DOHH2 (cell line): ENCODE results near the gene BROX.

Source experiments
- H3F3A ChIP-seq: fragments of 200-600 bp; sonication (generic), shearing (Covaris generic); 2 replicates; pipeline ENCODE4 v1.6.0; 2016; ENCODE audit warnings: antibody characterized with exemption, mild to moderate bottlenecking; ENCODE audit not compliant: control insufficient read depth, insufficient read depth
- H3K27ac ChIP-seq: fragments of 200-600 bp; sonication (generic); 2 replicates; pipeline ENCODE4 v1.5.1; 2014; ENCODE audit warnings: low read depth, mild to moderate bottlenecking, low read length, moderate library complexity
- H3K27me3 ChIP-seq: fragments of 200-600 bp; sonication (generic); 2 replicates; pipeline ENCODE4 v1.6.1; 2014; ENCODE audit warnings: mild to moderate bottlenecking, low read length, mixed read lengths; ENCODE audit not compliant: control insufficient read depth
- H3K36me3 ChIP-seq: fragments of 200-600 bp; sonication (generic); 2 replicates; pipeline ENCODE4 v1.6.1; 2014; ENCODE audit warnings: mild to moderate bottlenecking, low read length, moderate library complexity, mixed read lengths; ENCODE audit not compliant: control insufficient read depth
- H3K4me1 ChIP-seq: fragments of 200-600 bp; sonication (generic); 2 replicates; pipeline ENCODE4 v1.6.1; 2014; ENCODE audit warnings: mild to moderate bottlenecking, low read length, mixed read lengths; ENCODE audit not compliant: control insufficient read depth
- H3K4me2 ChIP-seq: fragments of 200-600 bp; sonication (generic); 2 replicates; pipeline ENCODE4 v1.6.0; 2014; ENCODE audit warnings: mild to moderate bottlenecking, low read length, moderate library complexity
- H3K4me3 ChIP-seq: fragments of 200-600 bp; sonication (generic); 2 replicates; pipeline ENCODE4 v1.5.1; 2014; ENCODE audit warnings: mild to moderate bottlenecking, low read length, mixed read lengths
- H3K79me2 ChIP-seq: fragments of 200-600 bp; sonication (generic); 2 replicates; pipeline ENCODE4 v1.6.1; 2014; ENCODE audit warnings: mild to moderate bottlenecking, low read length, mixed read lengths; ENCODE audit not compliant: control insufficient read depth
- H3K9me2 ChIP-seq: fragments of 200-600 bp; sonication (generic); replicated peaks from 2 replicates; pipeline ENCODE4 v1.6.1; 2014; ENCODE audit warnings: mild to moderate bottlenecking, low read length, mixed read lengths; ENCODE audit not compliant: control insufficient read depth
- H3K9me3 ChIP-seq: fragments of 200-600 bp; sonication (generic); 2 replicates; pipeline ENCODE4 v1.6.1; 2014; ENCODE audit warnings: antibody characterized with exemption, low read length, mixed read lengths; ENCODE audit not compliant: control insufficient read depth, insufficient read depth
- H4K20me1 ChIP-seq: fragments of 200-600 bp; sonication (generic); 2 replicates; pipeline ENCODE4 v1.6.0; 2014; ENCODE audit warnings: low read depth, mild to moderate bottlenecking, antibody characterized with exemption, low read length, moderate library complexity; ENCODE audit not compliant: control insufficient read depth, insufficient read depth
- CTCF ChIP-seq: fragments of 200-600 bp; sonication (generic); IDR thresholded peaks from one replicate; pipeline ENCODE4 v1.5.1; 2014; ENCODE audit warnings: antibody characterized with exemption, mild to moderate bottlenecking, low read depth, low read length; ENCODE audit not compliant: poor library complexity, severe bottlenecking
- EZH2phosphoT487 ChIP-seq: fragments of 200-600 bp; sonication (generic); IDR thresholded peaks from 2 replicates; pipeline ENCODE4 v1.6.1; 2017; ENCODE audit warnings: borderline replicate concordance, mild to moderate bottlenecking, antibody characterized with exemption, low read length, moderate library complexity, mixed read lengths

The BROX gene

GRCh38 chr1:222784371-222784770 is 72.0 kb downstream of the BROX start:
- Histone ChIP-seq H3F3A (no peaks in the 10 kb centered on the region), H3K36me3 (no peaks in the 10 kb centered on the region), H3K9me3 (no peaks in the 10 kb centered on the region), H3K9me2 (no peaks in the 10 kb centered on the region), H3K4me2 (no peak overlapping the region), H3K27me3 (peaks cover 16% of the 10 kb centered on the region), H4K20me1 (no peaks in the 10 kb centered on the region), H3K4me1 (no peaks in the 10 kb centered on the region), H3K4me3 (no peak overlapping the region), H3K27ac (no peak overlapping the region), H3K79me2 (no peaks in the 10 kb centered on the region)
- TF ChIP-seq CTCF (no peak), EZH2phosphoT487 (no peak)
